AG09319 (cell line): Measurements from ENCODE around the gene ZFYVE19.

Experiments used
- DNase-seq: peaks from one replicate; pipeline ENCODE4 v3.0.0-alpha.2; 2010; ENCODE audit warnings: low read depth; ENCODE audit errors: extremely low read depth
- CTCF ChIP-seq: IDR thresholded peaks from 2 replicates; pipeline ENCODE4 v1.5.1; 2011; ENCODE audit warnings: low read depth, mild to moderate bottlenecking, inconsistent platforms, low read length, moderate library complexity

Gene ZFYVE19

GRCh38 chr15:40803688-40804087 is 3.2 kb upstream of the ZFYVE19 start:
- DNase-seq: no peak
- TF ChIP-seq CTCF: no peak

GRCh38 chr15:40806672-40807027 is 239 bp upstream of the ZFYVE19 start:
- no peak for DNase-seq
- TF ChIP-seq CTCF: no peak

GRCh38 chr15:40807888-40808461 is 1.1 kb downstream of the ZFYVE19 start:
- no peak for DNase-seq
- no peak for TF ChIP-seq CTCF

GRCh38 chr15:40808861-40809450 is 2.1 kb downstream of the ZFYVE19 start:
- DNase-seq: no peak
- no peak for TF ChIP-seq CTCF

GRCh38 chr15:40812721-40813425 is 6.0 kb downstream of the ZFYVE19 start:
- no peak for DNase-seq
- TF ChIP-seq CTCF: no peak

GRCh38 chr15:40815042-40815698 is 8.3 kb downstream of the ZFYVE19 start:
- no peak for DNase-seq
- TF ChIP-seq CTCF: no peak

GRCh38 chr15:40819048-40819447 is 12.2 kb downstream of the ZFYVE19 start:
- DNase-seq: no peak
- no peak for TF ChIP-seq CTCF
